Mesenteric fat pad (tissue), 1 donor: ENCODE data around the gene NOXO1. TPM values are rescaled to one million over a fixed set of nuclear protein-coding genes. Genes with fewer than 3 reads are reported as not detected.
"Not testable (repeated sequence)": the region's sequence is repeated elsewhere in the genome, so short reads cannot be mapped to it uniquely, and the experiment has no call there.

ENCODE experiments used
- DNase-seq: peaks from one replicate; pipeline ENCODE4 v3.0.0-alpha.2; 2020; ENCODE audit warnings: low spot score
- total RNA-seq: library from RNA; stranded (reverse); fragmentation: NEBNext Ultra II Directional; extraction: Animal tissue kit (Norgen Biotek cat#: 25700); gene quantifications from one replicate; pipeline ENCODE4 v1.2.1, GENCODE V29; 2021
- donor health status: DM: yes; HTN: yes; CAD: no.

The NOXO1 gene
- total RNA-seq, 1 donor from 2014 or later: not detected

DNA sequence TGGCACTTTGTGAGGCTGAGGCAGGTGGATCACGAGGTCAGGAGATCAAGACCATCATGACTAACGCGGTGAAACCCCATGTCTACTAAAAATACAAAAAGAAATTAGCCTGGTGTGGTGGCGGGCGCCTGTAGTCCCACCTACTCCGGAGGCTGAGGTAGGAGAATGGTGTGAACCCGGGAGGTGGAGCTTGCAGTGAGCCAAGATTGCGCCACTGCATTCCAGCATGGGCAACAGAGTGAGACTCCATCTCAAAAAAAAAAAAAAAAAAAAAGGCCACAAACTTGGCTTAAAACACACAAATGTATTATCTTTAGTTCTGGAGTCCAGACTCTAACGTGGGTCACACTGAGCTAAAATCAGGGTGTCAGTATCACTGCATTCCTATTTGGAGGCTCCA is 30.5 kb upstream of the NOXO1 start:
- DNase-seq: not testable (repeated sequence)

DNA sequence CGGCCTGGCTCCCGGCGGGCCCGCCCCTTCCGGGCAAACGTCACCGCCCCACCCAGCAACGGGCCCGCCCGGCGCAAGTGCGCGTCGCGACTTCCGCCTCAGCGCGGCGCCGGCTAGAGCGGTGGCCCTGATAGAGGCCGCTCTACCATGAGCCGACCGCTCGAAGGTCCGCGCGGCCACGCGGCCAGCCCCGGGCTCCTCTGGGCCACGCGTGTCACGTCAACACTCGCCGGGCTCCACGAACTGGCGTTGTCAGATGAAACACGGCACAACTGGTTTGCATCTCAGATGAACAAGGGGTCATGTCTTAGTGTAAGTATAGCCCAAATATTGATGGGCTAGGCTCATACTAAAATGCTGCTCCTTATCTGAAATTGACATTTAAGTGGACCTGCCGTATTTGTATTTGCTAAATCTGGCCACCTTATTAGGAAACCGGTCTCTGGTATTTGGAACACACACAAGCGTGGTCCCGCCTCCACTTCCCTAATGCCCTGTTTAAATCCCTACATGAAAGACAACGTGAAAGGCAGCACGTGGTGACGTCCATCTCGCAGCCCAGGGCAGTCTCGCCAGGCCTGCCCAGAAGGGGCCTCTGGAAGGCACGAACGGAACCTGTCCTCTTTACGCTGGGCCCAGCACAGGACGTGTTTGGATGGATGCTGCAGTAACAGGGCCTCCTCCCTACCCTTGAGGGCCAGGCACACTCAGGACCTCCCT is 28.7 kb upstream of the NOXO1 start, which contains the start of gene ZNF598:
Gene ZNF598, minus strand, starts transcription at position 31 of the 720 bp plus-strand sequence.
- peak; percentile 92 for DNase-seq

DNA sequence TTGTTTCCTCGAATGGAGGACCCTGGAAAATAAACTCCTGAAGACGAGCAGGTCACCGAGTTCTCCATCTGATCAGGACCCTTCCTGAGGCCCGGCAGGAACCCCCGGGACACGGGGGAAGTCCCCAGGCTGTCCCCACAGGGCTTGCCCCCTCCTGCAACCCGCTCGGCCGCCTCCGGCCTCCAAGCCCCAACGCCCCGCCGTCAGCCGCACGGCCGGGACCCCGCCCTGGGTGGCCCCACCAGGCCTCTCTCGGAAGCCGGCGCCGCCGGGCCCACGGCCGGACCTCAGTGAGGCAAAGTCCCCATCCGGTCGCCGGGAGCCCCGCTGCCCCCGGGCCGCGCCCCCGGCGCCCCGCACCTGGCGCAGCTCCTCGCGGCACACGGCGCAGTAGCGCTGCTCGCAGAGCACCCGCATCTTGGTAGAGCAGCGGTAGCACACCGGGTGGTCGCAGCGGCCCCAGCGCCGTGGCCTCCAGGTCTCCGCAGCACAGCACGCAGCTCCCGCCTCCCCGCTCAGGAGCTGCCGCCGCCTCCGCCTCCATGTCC is 28.0 kb upstream of the NOXO1 start:
- DNase-seq: no peak

DNA sequence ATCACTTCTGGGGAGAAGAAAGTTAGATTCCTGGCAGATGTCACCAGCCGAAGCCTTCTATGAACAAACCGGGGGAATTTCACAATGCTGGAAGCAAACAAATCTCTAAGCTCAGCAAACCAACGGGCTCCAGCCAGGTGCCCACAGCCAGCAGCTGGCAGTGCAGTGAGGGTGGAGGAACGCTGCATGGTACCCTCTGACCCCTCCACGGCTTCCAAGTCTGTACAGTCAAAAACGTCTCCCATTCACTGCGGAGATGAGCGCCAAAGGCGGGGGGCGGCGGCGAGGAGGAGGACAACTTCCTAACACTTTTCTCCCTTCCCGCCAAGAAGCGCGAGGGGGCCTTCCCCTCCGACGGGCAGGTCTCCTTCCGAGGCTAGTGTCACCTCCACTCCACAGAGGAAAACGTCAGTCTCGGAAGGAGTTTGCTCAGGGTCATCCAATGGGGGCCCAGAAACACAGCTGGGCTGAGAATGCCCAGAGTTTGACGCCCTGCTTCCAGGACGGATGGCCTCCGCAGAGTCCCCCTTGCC is 27.4 kb upstream of the NOXO1 start:
- DNase-seq: no peak

DNA sequence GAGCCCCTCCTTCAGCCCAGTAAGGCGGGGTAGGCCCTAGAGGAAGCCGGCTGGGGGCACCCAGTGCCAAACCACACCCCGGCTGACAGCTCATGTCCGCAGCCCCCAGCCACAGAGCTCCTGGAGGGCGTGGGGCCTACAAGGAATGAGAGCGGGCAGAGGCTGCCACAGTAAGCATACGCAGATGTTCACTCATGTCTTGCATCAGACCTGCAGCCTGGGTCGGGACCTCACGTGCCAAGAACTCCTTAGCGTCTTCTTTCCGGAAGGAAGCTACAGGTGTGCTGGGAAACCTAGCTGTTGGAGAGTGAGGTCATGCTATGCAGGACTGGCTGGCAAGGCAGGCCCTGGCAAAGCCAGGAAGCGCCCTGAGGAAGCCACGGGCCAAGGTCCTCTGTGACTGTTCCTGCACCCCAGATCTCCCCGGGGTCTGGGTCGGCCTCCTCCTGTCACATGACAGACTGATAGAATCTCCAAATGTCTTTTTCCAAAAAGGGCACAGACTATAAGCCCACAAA is 26.8 kb upstream of the NOXO1 start:
- no peak for DNase-seq

DNA sequence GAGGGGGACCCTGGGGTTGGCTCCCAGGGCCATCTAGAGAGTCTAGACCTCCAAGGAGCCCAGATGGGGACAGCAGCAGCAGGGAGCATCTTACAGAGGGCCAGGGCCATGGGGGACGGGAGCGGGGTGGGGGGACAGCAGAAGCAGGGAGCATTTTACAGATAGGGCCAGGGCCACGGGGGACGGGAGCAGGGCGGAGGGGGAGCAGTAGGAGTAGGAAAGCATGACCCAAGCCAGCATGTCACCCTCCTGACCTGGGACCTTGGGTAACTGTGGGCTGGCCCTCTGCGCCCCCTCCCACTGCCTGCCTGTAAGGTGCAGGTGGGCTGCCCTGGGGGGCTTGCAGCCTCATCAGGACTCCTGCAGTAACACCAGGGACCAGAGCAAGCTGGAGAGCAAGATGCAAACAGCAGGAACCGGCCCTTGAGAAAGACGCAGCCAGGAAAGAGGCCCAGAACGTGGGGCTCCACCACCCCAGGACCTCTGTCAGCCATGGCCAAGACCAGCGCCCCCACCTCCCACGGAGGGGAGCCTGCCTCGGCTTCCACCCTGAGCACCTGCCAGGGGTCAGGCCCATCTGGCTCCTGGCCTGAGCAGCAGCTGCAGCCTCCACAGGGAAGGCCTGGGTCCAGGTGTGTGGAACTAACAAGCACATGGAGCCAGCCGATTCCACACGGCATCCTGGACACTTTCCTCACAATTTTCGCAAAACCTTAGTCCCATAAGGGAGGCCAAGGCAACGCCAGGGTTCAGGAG is 26.0 kb upstream of the NOXO1 start:
- DNase-seq: no peak

DNA sequence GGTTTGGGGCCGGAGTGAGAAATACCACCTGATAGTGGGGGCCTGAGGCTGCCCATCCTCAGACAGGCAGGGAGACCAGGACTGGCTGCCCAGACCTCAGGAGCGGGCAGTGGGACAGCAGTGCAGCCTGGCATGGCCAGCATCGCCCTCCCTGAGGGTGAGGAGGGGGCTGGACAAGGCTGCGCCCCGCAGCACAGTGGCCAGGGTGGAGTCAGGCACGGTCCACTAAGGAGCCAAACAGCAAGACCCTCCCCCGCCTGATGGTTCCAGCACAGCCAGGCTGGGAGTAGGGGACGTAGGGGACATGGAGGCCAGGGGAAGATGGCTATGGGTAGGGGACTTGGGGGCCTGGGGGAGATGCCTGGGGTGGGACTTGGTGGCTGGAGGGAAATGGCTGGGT is 25.0 kb upstream of the NOXO1 start:
- DNase-seq: no peak

DNA sequence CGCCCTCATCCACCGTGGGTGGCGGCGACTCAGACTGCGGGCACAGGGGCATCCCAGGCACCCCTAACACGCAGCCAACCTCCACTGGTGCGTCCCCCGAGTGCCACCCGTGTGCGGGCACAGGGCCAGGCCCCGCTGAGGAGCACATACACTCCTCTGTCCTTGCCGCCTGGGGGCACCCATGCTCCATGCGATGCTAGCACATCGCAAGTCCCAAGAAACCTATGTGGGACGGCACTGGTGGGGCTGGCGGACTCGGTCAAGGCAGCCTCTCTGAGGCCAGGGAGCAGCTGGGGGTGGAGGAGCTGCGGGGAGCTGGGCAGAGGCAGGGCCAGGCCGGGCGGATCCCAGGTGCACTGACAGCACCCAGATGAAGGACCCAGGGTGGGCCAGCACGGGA is 24.4 kb upstream of the NOXO1 start:
- no peak for DNase-seq

DNA sequence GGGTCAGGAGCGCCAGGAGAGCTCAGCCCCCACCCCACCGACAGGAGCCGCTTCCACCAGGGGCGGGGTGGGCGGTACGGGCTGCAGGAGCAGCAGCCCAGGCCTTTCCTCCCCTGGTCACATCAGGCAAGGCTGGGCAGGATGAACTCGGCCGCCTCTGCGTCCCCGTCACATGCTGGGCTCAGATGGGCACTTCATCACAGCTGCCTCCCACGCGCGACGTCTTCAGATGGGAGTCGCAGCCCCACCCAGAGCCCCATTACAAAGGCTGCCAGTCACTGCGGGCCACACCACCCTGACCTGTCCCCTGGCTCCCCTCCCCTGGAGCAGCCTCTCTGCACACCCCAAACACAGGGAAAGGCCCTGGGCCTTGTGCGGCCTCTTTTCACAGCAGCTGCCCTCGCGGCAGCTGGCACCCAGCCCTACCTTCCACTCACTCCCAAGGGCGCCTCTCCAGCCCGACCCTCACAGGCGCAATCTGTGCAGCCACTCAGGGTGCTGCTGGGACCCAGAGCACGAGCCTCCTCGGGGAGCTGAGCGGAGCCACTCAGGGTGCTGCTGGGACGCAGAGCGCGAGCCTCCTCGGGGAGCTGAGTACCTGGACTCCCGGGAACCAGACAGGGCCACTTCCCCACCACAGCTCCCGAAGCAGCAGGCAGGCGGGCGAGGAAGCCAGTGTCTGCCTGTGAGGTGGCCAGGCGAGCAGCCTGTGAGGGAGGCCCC is 23.7 kb upstream of the NOXO1 start:
- DNase-seq: no peak

DNA sequence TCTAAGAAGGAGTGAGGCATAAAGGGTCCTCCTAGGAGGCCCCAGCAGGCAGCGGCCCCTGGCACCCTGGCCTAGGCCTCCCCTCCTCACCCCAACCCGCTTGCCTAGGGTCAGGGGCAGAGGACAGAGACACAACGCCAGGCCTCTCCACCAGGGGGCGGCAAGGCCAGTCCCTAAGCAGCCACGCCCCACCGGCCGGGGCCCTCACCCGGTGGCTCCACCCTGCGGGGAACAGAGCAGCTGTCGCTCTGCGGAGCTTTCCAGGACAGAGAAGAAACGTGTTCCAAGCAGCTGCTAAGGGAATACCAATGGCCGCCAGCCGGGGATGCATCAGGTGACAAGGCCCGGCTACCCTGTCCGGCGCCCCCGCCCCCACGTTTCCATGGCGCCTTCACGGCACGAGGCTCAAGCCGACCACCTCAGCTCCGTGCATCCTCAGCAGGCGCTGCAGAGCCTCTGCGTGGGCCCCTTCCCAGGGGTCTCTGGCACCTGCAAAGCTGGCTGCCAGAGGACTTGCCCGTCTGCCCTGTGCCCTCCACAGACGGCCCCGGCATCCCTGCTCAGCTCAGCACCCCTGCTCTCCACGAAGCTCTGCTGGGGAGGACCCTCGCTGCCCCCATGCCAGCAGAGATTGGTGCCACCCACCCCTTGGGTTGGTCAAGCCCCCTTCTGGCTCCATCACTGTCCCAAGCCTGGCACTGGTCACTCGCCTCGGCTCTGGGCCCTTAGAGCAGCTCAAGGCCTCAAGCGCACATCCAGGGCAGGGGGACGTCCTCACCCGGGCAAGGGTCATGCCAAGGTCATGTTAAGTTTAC is 22.8 kb upstream of the NOXO1 start:
- peak; percentile 96 for DNase-seq

DNA sequence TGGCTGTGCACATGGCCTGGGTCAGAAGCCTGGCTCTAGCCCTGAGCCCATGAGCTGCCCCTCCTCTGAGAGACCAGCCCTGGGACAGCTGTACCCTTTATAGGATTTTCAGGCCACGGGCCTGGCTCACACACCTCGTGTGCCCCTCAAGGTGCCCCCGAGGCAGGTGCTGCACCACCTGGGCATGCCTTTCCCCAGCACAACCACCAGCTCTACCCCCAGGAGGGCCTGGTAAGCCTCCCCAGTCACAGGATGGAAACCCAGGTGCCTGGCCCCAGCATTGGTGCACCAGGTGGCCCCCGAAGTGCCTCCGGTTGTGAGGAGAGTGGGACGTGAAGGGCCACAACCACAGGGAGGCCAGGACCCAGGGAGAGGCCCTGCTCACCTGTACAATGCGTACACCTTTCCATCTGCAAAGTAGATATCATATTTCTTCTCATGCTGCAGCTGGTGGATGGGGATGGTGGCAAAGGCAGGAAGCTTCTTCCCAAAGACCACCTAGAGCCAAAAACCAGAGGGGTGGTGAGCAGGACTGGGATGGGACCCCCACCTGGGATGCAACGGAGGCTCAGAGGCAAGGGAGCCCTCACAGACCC is 22.1 kb upstream of the NOXO1 start:
- DNase-seq: no peak

DNA sequence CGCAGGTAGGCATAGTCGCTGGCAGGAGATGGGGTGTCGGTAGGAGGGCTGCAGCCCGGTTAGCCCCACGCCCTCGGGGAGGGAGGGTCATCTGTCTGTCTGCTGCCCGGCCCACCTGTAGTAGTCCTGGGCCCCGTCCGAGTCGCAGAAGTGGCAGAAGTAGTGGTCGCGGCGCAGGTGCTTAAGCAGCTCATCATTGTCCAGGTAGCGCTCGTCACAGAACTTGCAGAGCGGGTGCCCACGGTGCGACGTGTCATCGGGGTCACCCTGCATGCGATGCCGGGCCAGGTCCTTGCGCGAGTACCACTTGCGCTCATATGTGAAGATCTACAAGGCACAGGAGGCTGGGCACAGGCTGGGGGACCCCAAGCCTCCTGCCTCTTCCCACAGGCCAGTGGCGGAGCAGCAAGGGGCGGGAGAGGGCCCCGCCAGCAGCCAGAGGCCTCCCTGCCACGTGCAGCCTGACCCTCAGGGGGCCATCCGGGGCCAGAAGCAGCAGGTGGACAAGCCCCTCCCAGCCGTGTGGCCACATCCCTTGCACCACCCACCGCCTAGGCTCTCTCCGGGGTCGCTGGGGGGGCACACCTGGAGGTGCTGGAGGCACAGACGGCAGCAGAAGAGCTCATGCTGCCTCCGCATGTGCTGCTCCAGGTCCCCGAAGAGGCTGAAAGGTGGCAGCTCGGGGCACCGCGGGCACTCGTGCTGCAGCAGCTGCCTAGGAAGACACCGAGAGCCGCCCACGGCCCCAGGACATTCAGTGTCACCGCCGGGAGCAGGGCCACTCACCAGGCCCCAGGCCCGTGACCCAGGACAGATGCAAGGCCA is 21.3 kb upstream of the NOXO1 start:
- DNase-seq: no peak

DNA sequence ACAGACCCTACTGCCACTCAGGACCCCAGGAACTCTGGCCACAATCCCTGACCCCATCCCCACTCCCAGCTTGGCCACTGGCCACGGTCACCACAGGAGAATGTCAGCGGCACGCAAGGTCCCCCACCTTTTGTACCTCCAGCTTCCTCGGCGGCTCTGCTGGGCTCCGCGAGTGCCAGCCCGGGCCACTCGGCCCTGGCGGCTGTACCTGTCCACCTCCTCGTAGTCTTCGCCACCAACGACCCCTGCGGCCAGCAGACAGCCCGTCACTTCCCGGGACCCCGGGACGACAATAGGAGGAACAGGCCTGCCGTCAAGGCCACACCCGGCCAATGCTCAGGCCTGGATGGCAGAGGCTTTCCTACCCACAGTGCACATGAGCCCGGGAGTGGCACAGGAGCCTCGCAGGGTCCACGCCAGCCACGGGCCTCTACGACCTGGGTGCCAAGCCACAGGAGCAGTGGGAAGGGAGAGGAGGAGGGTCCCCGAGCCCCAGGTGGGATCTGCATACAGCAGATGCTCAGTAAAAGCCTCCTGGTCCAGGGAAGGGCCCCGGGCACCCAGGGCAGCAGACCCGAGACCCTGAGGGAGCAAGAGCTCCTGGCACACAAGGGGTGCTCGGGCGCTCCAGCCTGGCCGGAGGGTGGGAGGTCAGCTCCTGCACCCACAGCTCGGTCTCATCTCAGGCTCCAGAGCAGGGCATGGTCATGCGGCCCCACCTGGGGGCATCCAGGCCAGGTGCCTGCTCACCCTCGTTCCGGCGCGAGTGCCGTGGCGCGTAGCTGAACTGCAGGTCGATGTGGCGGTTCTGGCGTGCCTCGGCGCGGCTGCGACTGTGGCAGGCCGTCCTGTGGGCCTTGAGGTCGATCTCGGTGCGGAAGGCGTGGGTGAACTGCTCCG is 20.4 kb upstream of the NOXO1 start:
- DNase-seq: no peak

DNA sequence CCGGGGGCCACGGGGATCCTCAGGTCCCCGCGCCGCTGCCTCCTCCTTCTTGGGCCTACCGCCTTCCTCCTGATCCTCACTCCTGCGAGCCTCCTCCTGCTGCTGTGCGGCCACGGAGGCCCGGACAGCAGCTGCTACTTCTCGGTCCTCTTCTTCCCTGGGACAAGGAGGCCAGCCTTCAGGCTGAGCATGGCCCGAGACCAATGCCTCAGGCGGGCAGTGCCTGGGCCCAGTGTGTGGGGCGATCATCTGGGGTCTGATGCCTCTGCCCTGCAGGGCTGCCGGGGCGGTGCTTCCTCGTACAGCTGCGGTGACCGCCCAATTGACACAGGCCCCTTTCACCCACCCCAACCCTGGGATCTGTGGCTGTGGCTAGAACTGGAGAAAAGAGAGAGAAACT is 19.8 kb upstream of the NOXO1 start:
- DNase-seq: no peak

DNA sequence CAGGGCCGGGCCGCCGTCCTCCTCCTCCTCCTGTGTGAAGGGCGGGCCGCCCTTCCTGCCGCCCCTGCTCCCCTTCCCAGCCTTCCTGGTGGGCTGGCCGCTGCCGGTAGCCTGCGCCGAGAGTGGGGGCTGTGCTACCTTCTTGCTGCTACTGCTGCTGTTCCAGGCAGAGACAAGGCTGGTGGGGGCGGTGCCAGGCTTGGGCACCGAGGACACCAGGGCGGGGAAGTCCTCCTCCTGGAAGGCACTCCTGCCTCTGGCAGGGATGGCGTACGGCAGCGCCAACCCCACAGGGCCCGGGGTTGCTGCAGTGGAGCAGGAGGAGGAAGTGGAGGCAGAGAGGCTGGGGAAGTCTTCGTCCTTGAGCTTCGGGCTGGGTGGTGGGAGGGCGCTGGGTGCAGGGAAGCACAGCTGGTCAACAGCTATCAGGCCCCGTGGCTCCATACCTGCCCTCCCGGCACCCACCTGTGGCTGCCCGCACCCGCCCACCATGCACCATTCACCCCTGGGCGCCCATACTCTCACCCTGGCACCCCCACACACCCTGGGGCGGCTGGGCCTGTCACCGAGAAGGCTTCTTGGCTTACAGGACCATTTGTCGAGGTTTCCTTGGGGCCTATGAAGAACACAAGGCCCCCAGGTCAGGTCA is 18.7 kb upstream of the NOXO1 start:
- no peak for DNase-seq

DNA sequence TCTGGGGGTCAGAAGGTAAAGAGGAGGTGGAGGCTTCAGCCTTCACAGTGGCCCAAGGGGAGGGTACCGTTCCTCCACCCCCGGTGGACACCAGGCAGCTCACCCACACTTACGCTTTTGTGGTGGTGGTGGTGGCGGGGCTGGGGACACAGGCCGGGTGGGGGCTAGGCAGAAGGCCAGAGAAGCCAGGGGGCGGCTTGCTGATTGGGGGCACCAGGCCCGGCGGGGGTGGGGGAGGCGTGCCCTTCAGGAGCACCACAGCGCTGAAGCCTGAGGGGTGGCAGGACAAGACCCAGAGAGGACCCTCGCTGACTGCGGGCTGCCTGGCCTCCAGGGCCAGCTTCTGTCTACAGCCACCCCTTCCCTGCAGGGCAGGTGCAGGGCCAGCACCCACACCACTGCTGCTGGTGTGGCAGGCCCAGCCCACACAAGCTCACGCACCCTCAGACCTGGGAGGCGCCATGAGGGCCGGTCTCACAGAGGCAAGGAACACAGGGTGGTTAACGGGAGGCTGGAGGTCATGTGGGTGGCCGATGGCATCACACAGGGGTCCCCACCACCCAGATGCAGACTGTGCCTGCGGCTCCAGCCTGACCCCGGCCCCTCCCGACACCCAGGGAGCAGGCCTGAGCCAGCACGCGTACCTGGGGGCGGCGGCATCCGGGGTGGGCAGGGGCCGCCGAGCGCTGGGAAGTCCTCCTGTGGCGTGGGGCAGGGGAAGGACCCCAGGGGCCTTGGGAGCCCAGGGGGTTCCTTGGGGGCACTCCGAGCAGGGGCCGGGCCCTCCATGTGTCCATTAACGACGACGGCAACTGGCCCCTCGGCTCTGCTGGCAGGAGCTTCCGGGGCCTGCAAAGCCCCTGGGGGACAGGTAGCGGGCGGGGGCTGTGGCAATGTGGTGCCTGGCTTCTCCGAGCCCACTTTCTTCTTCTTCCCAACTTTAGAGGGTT is 17.9 kb upstream of the NOXO1 start:
- DNase-seq: no peak
